ENCODE data around the gene TENM4. TPM values are rescaled to one million over a fixed set of nuclear protein-coding genes. Genes with fewer than 3 reads are reported as not detected.

TENM4 gene
- total and polyA plus RNA-seq, 4 donors, result 0.02 to 0.33 (median 0.14) TPM

- 11% methylated on average over 2 of the region's 2 CpGs for WGBS
- Histone ChIP-seq H3K27me3 (ENCODE audit: control insufficient read depth in 4 of 4, insufficient read depth in 4 of 4, low read length in 3 of 4) (peaks cover 0 to 4% (median under 1%) of the 10 kb centered on the region in 4 donors), H3K4me3 (ENCODE audit: low read depth in 1 of 3, low read length in 3 of 3) (no peak overlapping the region), H3K9ac (ENCODE audit: low read depth in 1 of 2, low read length in 2 of 2) (no peak overlapping the region), H3K4me1 (ENCODE audit: control insufficient read depth in 4 of 4, insufficient read depth in 4 of 4, low read length in 3 of 4) (no peaks in the 10 kb centered on the region), H3K27ac (ENCODE audit: low read depth in 1 of 2, low read length in 2 of 2) (no peak overlapping the region), H3K9me3 (ENCODE audit: control insufficient read depth in 4 of 4, low read length in 3 of 4) (no peaks in the 10 kb centered on the region), H3K36me3 (ENCODE audit: control insufficient read depth in 4 of 4, insufficient read depth in 3 of 4, low read depth in 1 of 4, low read length in 3 of 4) (no peaks in the 10 kb centered on the region)
- no peak for DNase-seq (ENCODE audit: low spot score)
- TF ChIP-seq HNF4A (conservative IDR thresholded peaks at IDR 0.05) (no peak), RXRA (IDR thresholded peaks at IDR 0.05) (no peak), MAX (IDR thresholded peaks at IDR 0.05) (no peak), ATF3 (IDR thresholded peaks at IDR 0.05) (no peak), SP1 (IDR thresholded peaks at IDR 0.05) (no peak)
These were observed 69.1 kb downstream of the TENM4 start for GRCh38 chr11:79371724-79372123.

- Histone ChIP-seq H3K4me1 (ENCODE audit: control insufficient read depth in 4 of 4, insufficient read depth in 4 of 4, low read length in 3 of 4) (no peaks in the 10 kb centered on the region), H3K9ac (ENCODE audit: low read depth in 1 of 2, low read length in 2 of 2) (no peak overlapping the region), H3K27ac (ENCODE audit: low read depth in 1 of 2, low read length in 2 of 2) (no peak overlapping the region), H3K4me3 (ENCODE audit: low read depth in 1 of 3, low read length in 3 of 3) (no peak overlapping the region), H3K36me3 (ENCODE audit: control insufficient read depth in 4 of 4, insufficient read depth in 3 of 4, low read depth in 1 of 4, low read length in 3 of 4) (no peaks in the 10 kb centered on the region), H3K27me3 (ENCODE audit: control insufficient read depth in 4 of 4, insufficient read depth in 4 of 4, low read length in 3 of 4) (no peaks in the 10 kb centered on the region), H3K9me3 (ENCODE audit: control insufficient read depth in 4 of 4, low read length in 3 of 4) (no peaks in the 10 kb centered on the region)
- TF ChIP-seq FOXA1 (IDR thresholded peaks at IDR 0.05) (no peak), JUND (IDR thresholded peaks at IDR 0.05) (no peak), SP1 (IDR thresholded peaks at IDR 0.05) (no peak), YY1 (IDR thresholded peaks at IDR 0.05) (no peak)
- WGBS, result 43% methylated on average over 1 of the region's 1 CpG
- DNase-seq (ENCODE audit: low spot score), result no peak
These were observed 69.7 kb downstream of the TENM4 start for GRCh38 chr11:79371152-79371551.

GRCh38 chr11:79369055-79369454 lies 71.8 kb downstream of the TENM4 start:
- H3K9ac ChIP-seq (ENCODE audit: low read depth in 1 of 2, low read length in 2 of 2), result no peak overlapping the region
- no peaks in the 10 kb centered on the region for H3K36me3 ChIP-seq (ENCODE audit: control insufficient read depth in 4 of 4, insufficient read depth in 3 of 4, low read depth in 1 of 4, low read length in 3 of 4)
- no peak overlapping the region for H3K27ac ChIP-seq (ENCODE audit: low read depth in 1 of 2, low read length in 2 of 2)
- no peaks in the 10 kb centered on the region for H3K27me3 ChIP-seq (ENCODE audit: control insufficient read depth in 4 of 4, insufficient read depth in 4 of 4, low read length in 3 of 4)
- H3K4me3 ChIP-seq (ENCODE audit: low read depth in 1 of 3, low read length in 3 of 3), result no peak overlapping the region
- no peaks in the 10 kb centered on the region for H3K9me3 ChIP-seq (ENCODE audit: control insufficient read depth in 4 of 4, low read length in 3 of 4)
- TF ChIP-seq GABPA (IDR thresholded peaks at IDR 0.05 in 1 of 2, conservative IDR thresholded peaks at IDR 0.05 in 1 of 2), result no peak
- no peak for TF ChIP-seq ATF3 (IDR thresholded peaks at IDR 0.05)
- TF ChIP-seq MAX (IDR thresholded peaks at IDR 0.05), result no peak
- TF ChIP-seq TAF1 (conservative IDR thresholded peaks at IDR 0.05), result no peak
- no peak for TF ChIP-seq CTCF (IDR thresholded peaks at IDR 0.05; ENCODE audit: low read depth, low read length, missing input control)
- TF ChIP-seq YY1 (IDR thresholded peaks at IDR 0.05), result no peak
- no peak for TF ChIP-seq EGR1 (IDR thresholded peaks at IDR 0.05; ENCODE audit: low read depth in 2 of 2)
- TF ChIP-seq REST (IDR thresholded peaks at IDR 0.05), result no peak
- TF ChIP-seq JUND (IDR thresholded peaks at IDR 0.05), result no peak
- no peak for TF ChIP-seq ZBTB33 (IDR thresholded peaks at IDR 0.05)
- TF ChIP-seq HNF4G (IDR thresholded peaks at IDR 0.05), result no peak
- TF ChIP-seq NR2F2 (IDR thresholded peaks at IDR 0.05), result no peak
- no peak for TF ChIP-seq HNF4A (conservative IDR thresholded peaks at IDR 0.05)
- TF ChIP-seq FOXA1 (IDR thresholded peaks at IDR 0.05), result no peak
- TF ChIP-seq FOXA2 (IDR thresholded peaks at IDR 0.05), result no peak
- no peak for TF ChIP-seq SP1 (IDR thresholded peaks at IDR 0.05)
- TF ChIP-seq RAD21 (IDR thresholded peaks at IDR 0.05), result no peak
- no peak for TF ChIP-seq RXRA (IDR thresholded peaks at IDR 0.05)
- WGBS, result 74% methylated on average over 5 of the region's 5 CpGs
- DNase-seq (ENCODE audit: low spot score), result no peak
- no peaks in the 10 kb centered on the region for H3K4me1 ChIP-seq (ENCODE audit: control insufficient read depth in 4 of 4, insufficient read depth in 4 of 4, low read length in 3 of 4)
